GM19463 (cell line): ENCODE results near the gene ATP2A3.

Experiments
- ATAC-seq: cut with Tn5 transposase; IDR thresholded peaks from one replicate; pipeline ENCODE4 v1.9.1; 2021; ENCODE audit warnings: mild to moderate bottlenecking, moderate library complexity; ENCODE audit not compliant: unreplicated experiment

The ATP2A3 gene

GRCh38 chr17:3914312-3914670, 49.9 kb downstream of the ATP2A3 start:
- ATAC-seq: peak; percentile 34

GRCh38 chr17:3913531-3914311, 50.5 kb downstream of the ATP2A3 start:
- ATAC-seq: peak; percentile 43

GRCh38 chr17:3912827-3913226, 51.4 kb downstream of the ATP2A3 start:
- ATAC-seq: no peak

DNA sequence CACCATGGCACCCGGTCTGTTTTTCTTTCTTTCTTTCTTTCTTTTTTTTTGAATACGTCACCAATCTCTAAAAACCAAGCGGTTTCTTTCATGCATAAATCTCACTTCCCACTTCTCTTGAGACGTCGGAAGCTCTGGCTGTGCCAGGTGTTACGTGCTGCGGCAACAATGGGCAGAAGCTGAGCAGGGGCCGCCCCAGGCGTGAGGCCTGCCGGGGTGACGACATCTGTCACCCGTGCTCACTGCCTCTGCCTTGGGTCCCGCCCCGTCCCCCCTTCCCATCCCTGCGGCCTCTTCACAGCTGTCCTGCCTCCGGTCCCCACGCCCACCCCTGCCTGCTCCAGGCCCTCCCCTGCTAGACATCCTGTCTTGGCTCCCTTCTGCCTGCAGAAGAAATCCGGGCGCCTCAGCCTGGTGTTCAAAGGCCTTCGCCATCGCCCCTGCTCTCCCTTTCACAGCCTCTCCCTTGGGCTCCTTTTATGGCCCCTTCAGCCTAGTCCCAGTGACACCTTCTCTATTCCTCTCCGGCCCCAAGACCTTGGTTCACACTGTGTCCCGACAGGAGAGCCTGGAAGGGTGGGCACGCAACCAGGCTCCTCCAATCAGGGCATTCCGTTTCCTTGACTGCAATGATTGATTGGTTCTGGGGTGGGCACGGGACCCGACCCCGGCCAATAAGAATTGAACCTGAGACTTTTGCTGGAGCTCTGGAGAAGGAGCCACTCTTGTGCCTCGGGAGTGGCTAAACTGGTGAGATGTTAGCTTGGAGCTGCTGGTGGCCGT, 52.8 kb downstream of the ATP2A3 start:
- ATAC-seq: peak; percentile 86

DNA sequence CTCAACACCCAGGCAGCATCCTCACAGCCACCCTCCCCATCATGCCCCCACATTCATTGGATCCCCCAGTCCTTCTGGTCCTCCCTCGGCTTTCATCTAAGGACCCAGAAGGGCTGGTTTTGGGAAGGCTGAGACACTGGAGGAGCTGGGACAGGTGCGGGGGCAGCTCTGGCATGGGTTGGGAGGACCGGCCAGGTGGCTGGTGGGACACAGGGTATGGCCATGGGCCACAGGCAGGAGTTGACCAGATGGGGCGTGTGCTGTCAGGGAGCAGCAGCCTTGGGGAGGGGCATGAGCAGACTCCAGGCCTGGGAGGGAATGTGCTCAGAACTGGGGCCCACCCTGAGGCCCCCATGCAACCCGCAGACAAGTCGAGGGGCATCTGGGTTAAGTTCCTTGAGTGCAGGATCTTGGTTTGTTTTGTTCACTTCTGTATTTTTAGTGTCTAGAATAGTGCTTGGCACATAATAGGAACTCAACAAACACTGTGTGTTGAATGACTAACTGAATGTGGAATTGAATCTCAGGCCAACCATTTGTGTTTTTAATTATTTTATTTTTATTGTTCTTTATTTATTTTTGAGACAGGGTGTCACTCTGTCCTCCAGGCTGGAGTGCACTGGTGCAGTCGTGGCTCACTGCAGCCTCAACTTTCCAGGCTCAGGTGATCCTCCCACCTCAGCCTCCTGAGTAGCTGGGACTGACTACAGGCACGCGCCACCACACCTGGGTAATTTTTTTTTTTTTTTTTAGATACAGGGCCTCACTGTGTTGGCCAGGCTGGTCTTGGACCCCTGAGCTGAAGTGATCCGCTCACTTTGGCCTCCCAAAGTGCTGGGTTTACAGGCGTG, 53.6 kb downstream of the ATP2A3 start:
- no peak for ATAC-seq

- no peak for ATAC-seq
Observed at GRCh38 chr17:3909257-3909656, 55.0 kb downstream of the ATP2A3 start.

DNA sequence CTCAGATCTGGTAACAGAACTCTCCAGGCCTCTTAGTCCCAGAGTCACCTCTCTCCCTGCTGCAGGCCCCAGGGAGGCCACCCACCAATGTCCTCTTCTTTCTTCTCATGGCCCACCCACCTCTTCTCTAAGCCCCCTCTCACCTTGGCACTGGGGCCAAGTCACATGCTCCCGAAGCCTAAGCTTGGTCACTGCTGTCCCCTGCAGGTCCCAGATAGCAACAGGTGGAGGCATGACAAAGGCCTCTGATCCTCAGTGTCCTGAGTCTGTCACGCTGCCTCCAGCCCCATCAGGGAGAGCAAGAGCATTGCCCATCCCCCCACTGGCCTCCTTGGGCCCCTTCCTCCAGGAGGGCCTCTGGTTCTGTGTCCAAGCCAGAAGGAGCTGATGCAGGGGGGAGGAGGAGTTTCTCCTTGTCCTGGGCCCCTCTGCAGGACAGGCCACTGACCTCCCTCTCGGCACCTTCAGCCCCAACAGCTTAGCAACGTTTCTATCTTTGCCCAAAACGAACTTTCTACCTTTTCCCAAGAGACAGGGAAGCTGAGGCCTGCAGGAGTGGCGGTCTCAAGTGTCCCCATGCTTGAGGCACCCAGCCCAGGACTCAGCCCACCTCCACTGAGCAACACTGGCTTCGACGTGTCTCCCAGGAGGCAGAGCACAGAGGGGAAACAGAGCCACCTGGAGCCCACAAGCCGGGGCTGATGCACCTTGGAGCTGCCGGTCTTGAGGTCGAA, 56.6 kb downstream of the ATP2A3 start:
- no peak for ATAC-seq

DNA sequence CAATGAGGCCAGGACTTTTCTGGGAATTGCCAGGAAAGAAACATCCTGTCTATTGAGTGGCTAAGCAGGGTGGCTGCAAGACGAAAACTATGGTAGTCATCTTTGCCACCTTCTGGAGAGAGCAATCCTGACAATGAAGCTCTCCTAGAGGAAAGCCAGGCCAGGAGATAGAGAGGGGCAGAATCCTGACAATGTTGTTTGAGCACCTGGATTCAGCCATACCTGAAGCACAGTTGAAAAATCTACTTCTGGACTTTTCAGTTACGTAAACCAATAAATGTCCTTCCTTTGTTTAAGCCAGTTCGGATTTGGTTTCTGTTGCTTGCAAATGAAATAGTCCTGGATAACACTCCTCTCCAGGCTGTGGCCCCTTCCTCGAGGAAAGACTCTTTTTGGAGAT, 57.4 kb downstream of the ATP2A3 start:
- ATAC-seq: no peak

DNA sequence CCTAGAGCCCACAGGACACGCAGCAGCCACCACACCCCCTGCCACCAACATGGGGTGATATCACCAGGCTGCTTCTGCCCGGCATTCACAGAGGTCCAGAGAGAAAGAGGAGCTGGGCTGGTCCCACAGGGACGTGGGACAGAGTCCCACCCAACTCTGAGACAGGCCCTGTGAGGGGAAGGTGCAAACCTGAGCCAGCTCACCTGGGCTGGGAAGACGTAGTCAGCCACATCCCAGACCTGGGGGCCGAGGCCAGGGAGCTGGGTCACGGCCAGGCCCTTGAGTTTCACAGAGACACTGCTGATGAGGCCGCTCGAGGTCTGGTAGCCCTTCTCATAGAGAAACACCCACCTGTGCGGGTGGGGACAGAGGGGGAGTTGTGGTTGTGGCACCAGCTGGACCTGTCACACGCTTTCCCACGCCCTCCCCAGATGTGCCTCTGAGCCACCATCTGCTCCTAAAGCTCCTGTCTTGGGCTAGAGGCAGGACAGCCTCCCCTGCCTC, 59.2 kb downstream of the ATP2A3 start:
- no peak for ATAC-seq

DNA sequence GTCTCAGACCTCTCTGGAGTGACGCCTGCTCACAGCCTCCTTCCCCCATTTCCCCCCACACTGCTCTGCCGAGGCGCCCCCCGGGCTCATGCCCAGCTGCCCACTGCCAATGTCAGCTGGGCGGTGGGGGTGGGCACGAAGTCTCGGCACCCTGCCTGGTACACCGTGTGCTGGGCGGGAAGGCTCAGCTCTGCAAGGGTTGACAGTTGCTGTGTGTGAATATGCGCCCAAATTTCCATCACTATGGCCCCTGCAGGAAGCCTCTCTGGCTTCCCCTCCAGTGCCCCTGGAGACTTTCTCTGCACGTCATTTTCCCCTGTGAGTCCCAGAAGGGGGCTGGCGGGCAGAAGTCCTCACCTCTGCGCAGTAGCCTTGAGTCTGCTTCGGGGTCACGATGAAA, 59.7 kb downstream of the ATP2A3 start:
- no peak for ATAC-seq

GRCh38 chr17:3903881-3904290, 60.4 kb downstream of the ATP2A3 start:
- ATAC-seq: no peak

DNA sequence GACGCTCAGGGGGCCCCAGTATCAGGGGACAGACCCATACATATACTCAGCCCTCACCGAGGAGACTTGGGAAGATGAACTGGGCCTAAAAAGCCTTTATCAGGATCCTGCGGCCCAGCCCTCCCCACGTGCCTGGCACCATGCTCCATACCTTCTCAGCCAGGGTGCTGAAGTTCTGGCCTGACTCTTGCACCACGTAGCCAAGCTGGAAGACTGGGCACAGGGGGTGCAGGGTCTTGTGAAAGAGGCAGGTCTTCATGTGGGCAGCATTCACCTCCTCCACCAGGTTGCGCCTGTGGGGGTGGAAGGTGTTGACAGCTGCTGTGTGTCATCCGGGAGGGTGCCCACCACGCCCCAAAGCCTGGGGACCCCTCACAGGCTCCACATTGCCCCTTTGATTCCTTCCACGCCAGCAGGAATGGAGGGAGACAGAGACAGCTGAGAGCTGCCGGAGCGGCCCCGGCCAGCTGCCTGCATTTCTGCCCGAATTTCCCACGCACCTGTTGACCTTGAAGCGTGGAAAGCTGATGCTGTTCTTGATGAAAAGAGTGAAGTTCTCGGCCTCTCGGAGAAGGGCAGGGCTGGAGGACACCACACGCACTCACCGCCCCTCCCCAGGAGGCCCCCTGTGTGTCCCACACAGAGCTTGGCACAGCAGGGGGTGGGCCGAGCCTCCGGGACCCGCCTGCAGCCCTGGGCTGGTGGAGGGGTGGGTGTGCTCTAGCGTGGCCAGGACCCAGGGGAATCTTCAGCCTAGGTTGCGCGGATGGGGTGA, 61.0 kb downstream of the ATP2A3 start:
- ATAC-seq: no peak

DNA sequence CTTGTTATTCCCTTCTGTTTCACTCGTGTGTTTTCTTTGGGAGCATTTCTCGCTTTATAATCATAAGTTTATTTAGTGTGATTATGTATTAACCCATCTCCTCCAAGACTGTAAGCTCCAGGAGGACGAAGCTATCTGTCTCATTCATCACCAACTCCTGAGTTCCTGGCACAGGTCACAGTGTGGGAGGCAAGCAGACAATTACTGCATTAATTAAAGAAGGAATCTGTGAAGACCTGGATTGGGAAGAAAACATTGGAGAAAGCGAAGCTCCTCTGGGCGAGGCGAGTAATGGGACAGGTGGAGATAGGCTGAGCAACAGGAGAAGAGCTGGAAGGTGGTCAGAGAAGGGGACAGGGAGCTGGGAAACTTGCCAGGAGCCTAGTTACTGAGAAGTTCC, 63.6 kb downstream of the ATP2A3 start:
- no peak for ATAC-seq

DNA sequence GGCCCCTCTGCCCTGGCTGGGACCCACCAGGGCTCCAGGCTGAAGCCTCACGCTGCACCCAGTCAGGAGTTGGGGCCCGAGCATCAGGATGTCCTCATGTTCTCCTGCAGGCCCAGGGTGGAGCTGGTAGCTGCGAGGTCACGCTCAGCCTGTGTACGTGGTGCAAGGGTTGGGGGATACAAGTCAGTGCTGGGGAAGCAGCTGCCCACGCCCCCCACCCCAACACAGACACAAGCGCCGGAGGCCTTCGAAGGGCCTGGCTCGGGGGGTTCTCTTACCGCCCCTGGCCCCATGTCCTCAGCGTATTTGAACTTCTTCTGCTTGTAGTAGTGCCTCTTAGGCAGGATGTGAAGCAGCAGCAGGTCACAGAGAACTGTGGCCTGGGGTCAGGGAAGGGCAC, 66.5 kb downstream of the ATP2A3 start:
- ATAC-seq: no peak

DNA sequence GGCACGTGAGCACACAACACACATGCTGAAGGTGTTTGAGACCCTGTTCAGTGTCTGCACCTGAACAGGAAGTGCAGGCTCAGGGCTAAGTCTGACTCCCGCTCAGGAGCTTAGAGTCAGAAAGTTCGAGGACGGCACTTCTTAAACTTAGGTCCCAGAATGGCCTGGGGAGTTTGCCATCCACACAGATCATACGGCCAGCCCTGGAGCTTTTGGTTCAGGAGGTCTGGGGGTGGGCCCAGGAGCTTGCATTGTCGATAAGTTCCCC, 67.3 kb downstream of the ATP2A3 start:
- no peak for ATAC-seq

GRCh38 chr17:3896108-3896967, 67.9 kb downstream of the ATP2A3 start:
- no peak for ATAC-seq

DNA sequence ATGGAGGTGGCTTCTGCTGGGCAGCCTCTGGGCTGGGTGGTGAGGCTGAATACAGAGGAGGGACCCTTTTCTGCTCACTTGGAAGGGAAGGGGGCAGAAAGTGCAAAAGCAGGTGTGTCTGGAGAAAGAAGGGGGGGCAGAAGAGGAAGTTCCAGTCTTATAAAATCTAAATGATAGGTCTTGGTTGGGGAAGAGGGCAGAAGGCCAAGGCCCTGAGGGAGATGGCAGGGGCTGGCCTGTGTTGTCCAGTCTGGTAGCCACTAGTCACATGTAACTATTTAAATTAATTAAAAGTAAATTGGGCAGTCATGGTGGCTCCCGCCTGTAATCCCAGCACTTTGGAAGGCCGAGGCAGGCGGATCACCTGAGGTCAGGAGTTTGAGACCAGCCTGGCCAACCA, 68.9 kb downstream of the ATP2A3 start:
- ATAC-seq: no peak

- no peak for ATAC-seq
Observed at GRCh38 chr17:3894911-3895343, 69.3 kb downstream of the ATP2A3 start.

- no peak for ATAC-seq
Observed at GRCh38 chr17:3894188-3894587, 70.0 kb downstream of the ATP2A3 start.
